Suppressor macrophage treated with lipopolysaccharide for 4 hours (primary cell): ENCODE data around the gene MACF1.
A peak's percentile ranks its signal among the peaks of the same experiment; 100 is the strongest.

Experiments
- DNase-seq: peaks from one replicate; pipeline ENCODE4 v3.0.0-alpha.2; 2020

Gene MACF1

DNA sequence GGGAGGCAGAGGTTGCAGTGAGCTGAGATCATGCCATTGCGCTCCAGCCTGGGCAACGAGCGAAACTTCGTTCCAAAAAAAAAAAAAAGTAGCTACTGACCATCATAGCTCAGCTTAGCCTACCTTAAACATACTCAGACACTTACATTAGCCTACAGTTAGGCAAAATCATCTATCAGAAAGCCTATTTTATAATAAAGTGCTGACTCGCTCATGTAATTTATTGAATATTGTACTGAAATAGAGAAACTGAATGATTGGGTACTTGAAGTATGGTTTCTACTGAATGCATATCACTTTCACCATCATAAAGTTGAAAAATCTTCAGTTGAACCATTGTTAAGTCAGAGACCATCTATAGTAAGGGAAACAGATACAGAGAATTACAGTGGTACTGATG is 193.0 kb downstream of the MACF1 start:
- DNase-seq: no peak

DNA sequence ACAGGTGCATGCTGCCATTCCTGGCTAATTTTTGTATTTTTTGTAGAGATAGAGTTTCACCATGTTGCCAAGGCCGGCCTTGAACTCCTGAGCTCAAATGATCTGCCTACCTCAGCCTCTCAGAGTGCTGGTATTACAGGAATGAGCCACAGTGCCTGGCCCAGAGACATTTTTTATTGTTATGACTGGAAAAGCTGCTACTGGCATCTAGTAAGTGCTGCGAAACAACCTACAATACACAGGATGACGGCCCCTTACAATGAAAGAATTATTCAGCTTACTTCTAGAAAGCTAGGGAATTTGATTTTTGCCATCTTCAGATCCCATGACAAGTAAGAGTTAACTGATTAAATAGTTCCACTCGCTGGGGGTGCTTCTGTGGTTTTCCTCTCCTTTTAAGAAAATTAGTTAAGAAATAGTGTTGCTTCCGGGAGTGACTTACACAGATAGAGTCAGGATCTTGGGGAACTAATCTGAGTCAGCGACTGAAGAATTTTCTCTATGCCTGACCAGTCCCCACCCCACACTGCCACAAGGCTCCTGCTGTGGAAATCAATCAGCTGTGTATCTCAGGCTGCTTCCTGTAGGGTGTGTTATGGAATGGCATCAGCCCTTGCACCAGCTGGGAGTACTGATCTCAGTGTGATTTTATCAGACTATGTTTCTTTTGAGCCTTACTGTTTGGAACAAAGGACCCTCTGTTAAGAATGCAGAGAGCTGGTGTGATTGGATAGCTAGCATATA is 194.0 kb downstream of the MACF1 start:
- DNase-seq: peak; percentile 94

DNA sequence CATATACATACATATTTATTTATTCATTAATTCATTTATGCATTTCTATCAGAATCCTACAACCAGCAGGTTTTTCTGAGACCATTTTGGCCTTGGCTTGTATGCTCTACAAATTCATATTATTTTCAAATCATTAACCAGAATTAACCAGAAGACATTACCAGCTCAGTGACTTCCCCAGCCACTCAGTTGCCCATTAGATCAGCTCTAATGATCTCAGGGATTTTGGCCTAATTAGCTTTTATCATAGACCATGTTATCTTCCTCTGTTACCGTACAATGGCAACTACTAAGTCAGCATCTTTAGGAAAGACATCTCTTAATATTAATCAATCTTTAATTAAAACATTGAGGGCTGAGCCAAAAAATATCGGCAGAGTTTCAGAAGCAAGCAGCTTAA is 196.6 kb downstream of the MACF1 start:
- DNase-seq: no peak

DNA sequence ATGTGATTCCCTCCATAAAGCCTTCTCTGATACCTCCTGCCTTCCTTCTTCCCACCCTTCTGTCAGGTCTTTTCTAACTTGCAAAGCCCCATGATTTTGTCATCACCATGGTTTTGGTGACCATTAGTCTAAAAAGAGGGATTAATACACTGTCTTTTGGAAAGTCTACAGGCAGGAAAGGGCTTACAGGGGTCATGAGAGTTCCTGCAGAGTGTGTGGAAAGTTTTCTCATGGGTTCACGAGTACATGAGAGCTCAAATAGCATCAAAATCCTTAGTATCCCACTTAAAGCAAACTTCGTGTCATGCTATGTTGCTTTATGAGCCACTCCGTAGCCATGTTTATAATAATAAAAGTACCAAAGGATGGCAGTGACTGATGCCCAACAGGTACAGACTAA is 200.4 kb downstream of the MACF1 start:
- DNase-seq: no peak

DNA sequence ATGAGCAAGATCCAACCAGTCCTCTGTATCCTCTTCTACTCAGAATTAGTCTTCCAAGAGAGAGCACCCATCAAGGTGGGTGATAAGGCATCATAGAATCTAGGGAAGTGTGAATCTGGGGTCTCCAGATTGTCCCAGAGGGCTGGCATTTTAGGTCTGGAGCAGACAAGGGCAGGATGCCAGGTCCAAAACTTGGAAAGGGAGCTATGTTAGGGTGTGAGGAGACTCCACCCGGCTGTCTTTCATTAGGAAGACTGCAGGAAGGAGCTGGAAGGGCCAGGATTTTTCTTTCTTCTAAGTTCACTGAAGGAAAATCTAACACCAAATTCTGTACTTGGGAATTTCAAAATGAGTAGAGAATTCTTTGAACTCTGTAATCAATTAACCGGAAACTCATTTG is 200.9 kb downstream of the MACF1 start:
- no peak for DNase-seq

DNA sequence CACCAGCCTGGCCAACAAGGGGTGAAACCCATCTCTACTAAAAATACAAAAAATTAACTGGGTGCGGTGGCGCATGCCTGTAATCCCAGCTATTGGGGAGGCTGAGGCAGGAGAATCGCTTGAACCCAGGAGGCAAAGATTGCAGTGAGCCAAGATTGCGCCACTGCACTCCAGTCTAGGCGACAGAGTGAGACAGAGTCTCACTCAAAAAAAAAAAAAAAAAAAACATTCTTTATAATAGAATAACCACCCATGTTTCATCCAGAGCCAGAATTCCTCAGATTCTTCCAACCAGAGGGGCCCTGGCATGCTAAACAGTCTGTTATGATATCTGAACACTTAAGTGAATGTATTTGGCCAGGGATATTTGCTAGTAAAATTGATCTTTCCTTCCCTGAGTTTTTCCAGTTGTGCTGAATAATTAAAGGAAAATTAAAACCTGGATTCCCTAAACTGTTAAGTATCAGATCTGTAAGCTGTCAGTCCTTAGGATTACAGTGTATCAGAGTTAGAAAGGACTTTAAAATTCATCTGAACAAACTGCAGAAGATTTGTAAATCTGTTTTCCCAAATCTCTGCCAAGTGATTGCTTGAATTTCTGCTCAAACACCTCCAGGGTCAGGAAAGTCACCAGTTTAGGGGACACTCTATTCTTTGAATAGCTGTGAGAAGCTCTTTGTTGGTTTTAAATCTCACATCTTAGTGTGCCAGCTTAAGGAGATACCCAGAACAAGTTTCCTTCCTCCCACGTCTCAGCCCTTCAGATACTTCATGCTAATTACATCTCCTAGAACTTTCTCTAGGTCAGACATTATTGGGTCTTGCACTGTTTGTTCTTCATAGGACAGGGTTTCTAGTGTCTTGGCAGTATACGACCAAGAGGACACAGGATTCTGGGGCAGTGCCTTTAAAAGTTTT is 202.3 kb downstream of the MACF1 start:
- no peak for DNase-seq

DNA sequence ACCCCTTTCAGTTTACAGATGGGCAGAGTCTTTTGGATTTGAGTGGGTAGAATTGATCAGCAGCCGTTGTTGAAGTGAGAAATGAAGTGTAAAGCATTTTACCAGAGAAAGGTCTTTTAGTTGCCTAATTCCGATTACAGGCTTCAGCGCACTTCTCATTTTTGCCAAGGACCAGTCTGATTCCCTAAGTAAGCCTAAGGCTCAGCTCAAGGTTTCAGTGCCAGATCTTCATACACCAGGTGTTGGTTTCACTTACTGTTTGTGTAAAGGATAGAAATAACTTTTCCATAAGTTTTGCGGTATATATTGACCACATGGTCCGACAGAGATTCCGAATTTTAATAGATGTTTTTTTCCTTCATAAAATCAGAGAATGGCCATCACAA is 203.0 kb downstream of the MACF1 start:
- DNase-seq: peak; percentile 34

DNA sequence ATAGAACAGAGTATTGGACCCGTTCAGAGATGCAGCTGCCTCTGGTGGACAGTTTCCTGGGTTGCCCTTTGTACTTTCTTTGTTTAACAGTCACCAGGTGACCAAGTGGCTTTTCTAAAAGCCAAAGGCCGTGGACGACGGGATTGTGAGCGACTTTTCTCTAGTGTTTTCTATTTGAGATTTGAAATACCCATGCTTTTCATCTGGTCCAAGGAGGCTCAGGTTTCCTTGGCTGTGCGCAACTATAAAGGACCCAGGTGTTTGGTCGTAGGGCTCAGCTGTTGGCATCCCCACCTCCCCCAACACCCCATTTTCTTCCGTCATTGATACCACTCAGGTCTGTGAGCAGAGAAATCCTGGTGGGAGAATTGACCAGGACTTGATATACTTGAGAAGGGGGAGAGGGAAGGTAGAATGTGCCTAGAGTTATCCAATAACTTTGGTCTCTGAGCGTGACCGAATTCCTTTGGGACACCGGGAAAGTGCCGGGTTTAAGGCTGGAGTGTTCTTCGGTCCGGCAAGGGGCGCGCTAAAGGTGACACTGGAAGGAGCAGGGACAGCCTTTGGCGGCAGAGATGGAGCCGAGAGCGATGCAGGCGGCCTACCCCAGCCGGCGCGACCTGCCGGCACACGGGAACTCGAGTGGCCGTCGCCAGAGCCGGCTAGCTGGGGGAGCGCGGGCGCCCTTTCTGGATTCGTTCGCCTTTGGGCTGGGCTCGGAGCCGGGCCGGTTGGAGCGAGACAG is 203.6 kb downstream of the MACF1 start:
- DNase-seq: no peak

DNA sequence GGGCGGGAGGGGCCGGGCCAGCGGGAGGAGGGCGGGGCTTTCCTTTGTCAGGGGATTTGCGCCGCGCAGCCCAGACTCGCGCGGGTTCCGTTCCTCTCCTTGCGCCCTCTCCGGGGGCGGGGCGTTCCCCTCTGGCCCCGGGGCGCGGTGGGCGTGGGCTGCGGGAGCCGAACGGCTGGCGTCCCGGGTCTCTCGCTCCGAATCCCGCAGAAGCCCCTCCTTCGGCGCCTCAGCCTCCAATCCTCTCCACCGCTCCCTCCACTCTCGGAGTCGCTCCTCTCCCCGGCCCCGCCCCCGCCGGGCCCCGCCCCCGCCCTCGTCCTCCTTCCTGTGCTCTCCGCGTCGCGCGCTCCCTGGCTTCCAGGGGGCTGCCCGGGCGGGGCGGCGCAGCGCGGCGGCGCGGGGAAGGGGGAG is 204.2 kb downstream of the MACF1 start:
- peak; percentile 91 for DNase-seq

DNA sequence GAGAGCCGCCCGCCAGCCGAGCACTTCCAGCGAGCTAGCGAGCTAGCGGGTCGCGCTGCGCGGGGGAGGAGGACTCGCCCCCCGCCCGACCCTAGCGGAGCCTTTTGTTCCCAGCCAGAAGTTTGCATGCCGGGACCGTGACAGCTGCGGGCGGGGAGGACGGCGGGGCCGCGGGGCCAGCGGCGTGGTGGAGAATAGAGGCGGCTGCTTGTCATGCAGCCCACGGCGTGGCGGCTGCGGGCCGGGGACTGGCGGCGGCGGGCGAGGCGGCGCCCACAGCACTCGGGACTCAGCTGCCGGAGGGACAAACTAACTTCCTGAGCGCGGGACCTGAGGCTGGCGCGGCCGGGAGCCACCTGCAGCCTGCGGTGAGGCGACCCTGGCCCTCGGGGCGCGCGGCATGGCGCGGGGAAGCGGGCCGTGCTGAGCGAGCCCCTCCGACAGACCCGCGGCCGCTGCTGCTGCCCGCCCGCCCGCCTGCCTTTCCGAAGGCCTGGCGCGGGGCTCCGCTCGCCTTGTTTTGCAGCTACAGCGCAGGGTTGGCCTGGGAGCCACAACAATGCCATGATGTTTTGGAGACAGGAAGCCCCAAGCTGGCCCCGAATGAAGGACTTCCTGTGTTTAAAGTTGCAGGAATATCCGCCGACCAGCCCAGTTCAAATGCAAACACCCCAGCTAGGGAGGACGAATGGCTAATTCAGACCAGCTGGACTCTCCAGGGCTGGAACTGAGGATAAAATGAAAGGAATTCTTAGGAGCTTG is 204.7 kb downstream of the MACF1 start:
- peak; percentile 33 for DNase-seq

DNA sequence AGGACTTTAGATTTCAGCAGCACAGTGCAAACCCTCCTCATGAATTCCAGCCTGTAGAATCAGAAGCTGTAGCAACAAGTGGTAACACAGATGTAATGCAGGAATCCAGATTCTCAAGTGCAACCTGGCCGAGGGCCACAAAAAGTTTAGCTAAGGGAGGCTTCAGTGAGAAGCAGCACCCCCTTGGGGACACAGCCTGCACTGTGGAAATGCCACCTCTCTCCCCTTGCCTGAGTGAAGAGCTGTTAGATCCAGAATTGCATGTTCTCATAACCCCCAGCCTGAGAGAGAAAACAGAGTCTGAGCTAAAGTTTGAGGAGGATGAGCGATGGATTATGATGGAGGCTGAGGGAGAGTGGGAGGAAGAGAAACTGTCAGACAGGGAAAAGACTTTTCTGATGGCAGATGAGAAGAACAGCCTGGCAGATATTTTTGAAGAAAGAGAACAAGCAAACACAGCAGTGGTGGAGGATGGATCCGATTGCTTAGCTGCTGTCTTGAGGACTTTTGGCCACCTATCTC is 206.5 kb downstream of the MACF1 start:
- DNase-seq: peak; percentile 31

DNA sequence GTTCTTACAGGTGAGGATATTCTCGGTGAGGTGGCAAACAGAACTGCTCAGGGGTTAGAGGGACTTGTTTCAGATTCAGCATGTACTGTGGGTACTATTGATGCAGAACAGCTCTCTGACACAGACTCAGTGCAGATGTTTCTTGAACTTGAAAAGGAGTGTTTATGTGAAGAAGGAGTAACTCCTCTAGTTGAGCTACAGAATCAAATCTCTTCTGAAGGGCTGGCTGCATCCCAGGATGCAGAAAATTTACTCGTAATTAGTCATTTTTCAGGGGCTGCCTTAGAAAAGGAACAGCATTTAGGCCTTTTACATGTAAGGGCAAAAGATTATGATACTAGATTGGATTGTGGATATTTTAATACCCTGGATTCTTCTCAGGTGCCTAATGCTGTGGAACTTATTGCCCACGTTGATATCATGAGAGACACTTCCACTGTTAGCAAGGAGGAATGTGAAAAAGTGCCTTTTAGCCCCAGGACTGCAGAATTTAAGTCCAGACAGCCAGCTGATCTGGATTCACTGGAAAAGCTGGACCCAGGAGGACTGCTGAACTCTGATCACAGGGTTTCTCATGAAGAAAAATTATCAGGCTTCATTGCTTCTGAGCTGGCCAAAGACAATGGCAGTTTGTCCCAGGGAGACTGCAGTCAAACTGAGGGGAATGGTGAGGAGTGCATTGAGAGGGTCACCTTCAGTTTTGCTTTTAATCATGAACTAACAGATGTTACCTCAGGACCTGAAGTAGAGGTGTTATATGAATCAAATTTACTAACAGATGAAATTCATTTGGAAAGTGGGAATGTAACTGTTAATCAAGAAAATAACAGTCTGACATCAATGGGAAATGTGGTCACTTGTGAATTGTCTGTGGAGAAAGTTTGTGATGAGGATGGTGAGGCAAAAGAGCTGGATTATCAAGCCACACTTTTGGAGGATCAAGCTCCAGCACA is 207.3 kb downstream of the MACF1 start:
- no peak for DNase-seq

DNA sequence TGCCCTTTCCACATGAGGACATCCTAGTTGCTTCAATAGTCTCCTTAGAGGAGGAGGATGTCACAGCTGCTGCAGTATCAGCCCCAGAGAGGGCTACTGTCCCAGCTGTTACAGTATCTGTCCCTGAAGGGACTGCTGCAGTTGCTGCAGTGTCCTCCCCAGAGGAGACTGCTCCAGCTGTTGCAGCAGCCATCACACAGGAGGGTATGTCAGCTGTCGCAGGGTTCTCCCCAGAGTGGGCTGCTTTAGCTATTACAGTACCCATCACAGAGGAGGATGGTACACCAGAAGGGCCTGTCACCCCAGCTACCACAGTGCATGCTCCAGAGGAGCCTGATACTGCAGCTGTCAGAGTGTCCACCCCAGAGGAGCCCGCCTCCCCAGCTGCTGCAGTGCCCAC is 208.4 kb downstream of the MACF1 start:
- DNase-seq: no peak

DNA sequence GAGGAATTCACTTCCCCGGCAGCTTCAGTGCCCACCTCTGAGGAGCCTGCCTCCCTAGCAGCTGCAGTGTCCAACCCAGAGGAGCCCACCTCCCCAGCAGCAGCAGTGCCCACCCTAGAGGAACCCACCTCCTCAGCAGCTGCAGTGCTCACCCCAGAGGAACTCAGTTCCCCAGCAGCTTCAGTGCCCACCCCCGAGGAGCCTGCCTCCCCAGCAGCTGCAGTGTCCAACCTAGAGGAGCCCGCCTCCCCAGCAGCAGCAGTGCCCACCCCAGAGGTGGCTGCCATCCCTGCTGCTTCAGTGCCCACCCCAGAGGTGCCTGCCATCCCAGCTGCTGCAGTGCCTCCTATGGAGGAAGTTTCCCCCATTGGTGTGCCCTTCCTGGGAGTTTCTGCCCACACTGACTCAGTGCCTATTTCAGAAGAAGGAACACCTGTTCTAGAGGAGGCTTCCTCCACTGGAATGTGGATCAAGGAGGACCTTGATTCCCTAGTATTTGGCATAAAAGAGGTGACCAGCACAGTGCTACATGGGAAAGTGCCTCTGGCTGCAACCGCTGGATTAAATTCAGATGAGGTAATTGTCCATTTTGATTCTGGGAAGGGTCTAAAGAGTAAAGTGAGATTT is 209.5 kb downstream of the MACF1 start:
- no peak for DNase-seq

DNA sequence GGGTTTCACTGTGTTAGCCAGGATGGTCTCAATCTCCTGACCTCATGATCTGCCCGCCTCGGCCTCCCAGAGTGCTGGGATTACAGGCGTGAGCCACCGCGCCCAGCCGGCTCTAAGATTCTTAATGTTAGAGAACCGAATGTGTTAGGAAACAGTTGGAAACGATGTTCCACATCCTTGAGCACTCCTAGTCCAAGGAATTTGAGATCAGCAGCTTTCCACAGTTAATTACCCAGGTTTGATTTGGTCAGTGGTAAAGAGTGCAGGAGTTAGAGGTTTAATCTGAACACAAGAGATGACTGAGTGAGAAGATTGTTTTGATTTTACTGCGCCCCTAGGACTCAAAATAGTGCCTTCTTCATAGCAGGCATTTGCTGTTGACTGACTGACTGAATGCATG is 211.1 kb downstream of the MACF1 start:
- no peak for DNase-seq

DNA sequence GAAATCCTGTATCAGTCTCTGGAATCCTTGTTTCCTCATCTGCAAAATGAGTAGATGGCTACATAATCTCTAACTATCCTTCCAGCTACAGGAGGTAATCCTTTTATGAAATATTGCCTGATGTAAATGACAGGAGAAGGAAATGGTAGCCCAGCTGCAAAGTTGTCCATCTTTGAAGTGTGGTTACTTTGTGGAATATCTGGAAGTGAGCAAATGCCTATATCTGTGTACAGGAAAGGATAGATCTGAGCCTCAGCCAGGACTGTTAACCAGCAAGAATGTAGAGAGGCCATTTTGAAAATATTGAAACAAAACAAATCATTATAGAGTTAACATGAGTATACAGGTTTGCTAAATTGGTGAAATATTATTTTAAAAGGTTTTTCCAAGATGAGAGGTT is 212.1 kb downstream of the MACF1 start:
- no peak for DNase-seq

DNA sequence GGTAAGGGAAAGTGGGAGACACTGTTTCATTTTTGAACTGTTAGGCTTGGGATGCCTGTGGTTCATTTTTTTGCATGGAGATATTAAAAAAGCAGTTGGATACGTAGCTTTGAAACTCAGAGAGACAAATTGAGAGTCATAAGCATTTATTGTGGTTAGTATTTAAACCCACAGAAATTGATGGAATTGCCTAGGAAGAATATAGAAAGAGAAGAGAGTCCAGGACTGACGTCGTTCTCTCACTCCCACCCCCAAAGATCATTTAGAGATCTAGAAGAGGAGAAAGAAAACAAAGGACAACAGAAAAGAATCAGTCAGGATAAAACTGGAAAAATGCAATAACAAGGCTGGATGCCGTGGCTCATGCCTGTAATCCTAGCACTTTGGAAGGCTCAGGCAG is 213.7 kb downstream of the MACF1 start:
- DNase-seq: no peak

DNA sequence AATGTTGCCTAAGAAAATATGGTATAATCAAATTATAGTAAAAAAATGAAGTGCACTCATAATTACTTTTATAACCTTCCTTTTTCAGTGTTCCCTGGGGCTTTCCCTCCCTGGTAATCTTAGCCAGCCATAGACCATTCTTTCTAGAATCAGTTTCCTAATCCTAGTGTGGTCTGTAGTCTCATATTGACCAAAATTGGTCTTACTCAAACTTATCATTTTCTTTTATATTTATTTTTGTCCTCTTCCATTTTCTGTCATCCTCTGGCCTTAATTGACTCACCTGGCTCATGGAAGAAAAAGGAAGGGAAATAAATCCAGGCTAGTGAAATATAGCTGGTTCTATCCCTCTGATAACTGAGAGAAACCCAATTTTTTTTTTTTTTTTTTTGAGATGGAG is 216.0 kb downstream of the MACF1 start:
- no peak for DNase-seq

DNA sequence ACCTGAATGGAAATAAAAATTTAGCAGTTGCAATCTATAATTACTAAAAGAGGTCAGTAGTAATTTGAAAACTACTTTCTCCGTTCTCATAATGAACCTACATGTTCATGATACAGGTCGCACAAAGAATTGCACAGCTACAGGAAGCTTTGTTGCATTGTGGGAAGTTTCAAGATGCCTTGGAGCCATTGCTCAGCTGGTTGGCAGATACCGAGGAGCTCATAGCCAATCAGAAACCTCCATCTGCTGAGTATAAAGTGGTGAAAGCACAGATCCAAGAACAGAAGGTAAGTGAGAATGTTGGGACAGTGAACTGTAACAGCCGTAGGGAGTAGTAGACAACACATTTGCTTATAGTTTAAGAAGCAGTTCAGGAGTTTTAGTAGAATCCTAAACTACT is 218.1 kb downstream of the MACF1 start:
- DNase-seq: no peak

DNA sequence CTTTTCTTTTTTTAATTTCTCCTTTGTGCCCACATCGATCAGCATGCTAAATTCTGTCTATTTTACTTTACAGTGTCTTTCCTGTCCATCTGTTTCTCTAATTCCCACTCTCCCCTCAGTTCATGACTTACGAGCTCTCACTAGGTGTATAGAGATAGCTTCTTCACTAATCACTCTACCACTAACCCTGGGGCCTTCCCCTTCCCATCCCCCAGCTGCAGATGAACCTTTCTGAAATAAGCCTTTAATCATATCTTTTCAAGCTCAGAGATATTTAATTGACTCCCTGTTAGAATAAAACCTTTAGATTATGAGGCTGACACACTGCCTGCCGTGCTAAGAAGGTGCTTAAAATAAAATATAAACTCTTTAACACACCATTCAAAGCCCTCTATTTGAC is 220.7 kb downstream of the MACF1 start:
- no peak for DNase-seq

DNA sequence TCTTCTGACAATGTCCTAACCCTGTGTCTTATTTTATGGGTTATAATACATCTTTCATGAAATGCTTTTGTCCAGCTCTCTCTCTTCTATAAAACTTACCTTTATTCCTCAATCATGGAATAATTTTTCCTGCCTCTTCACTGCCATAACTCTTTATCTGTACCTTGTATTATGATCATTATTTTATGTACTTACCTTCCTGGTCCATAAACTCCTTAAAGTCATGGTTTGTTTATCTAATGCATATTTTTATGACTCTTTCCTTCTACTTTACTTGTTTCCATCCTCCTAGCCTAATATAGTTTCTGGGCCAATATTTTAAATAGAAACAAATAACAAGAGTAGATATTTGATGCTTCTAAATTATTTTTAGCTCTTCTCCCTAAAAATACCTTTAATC is 221.1 kb downstream of the MACF1 start:
- no peak for DNase-seq
